ENCODE measurements around the gene MTHFD1L. TPM values are rescaled to one million over a fixed set of nuclear protein-coding genes. Genes with fewer than 3 reads are reported as not detected.

MTHFD1L gene
- total and polyA plus RNA-seq, 2 donors (not counting 3 experiments of a cell fraction or from before 2014, with no cell fraction given) = 40.2 to 120 TPM

GRCh38 chr6:151118461-151119123, 253.1 kb downstream of the MTHFD1L start:
- CTCF ChIA-PET = interaction anchor here (1.0 to 1.1 kb wide), 2 partner anchors 205 to 227 kb away, joined by 3 read pairs; no protein-coding TSS in a partner anchor
- POLR2A ChIA-PET = no interaction called here
- Histone ChIP-seq H2AFZ (ENCODE audit: low read depth, low read length) (no peak overlapping the region), H3K4me3 (replicated peaks in 1 of 3; ENCODE audit: insufficient read depth in 1 of 3, low read depth in 1 of 3, low read length in 3 of 3) (no peak overlapping the region), H3K9me1 (replicated peaks; ENCODE audit: control insufficient read depth, extremely low read depth, insufficient read depth, low read length) (no peaks in the 10 kb centered on the region), H4K20me1 (replicated peaks; ENCODE audit: control insufficient read depth, extremely low read depth, insufficient read depth, low read length) (no peaks in the 10 kb centered on the region), H3K4me1 (ENCODE audit: control insufficient read depth, extremely low read depth, insufficient read depth, low read length) (no peaks in the 10 kb centered on the region), H3K36me3 (ENCODE audit: control insufficient read depth in 2 of 2, extremely low read depth in 1 of 2, insufficient read depth in 2 of 2, low read length in 2 of 2) (no peaks in the 10 kb centered on the region), H3K79me2 (ENCODE audit: control insufficient read depth, insufficient read depth, low read length) (no peaks in the 10 kb centered on the region), H3K4me2 (ENCODE audit: insufficient read depth, low read length) (no peak overlapping the region), H3K27me3 (ENCODE audit: control insufficient read depth in 2 of 2, insufficient read depth in 2 of 2, low read length in 2 of 2) (no peaks in the 10 kb centered on the region), H3K9ac (replicated peaks; ENCODE audit: extremely low read depth, insufficient read depth, low read length) (no peak overlapping the region), H3K9me3 (replicated peaks; ENCODE audit: control insufficient read depth, insufficient read depth, low read length) (no peaks in the 10 kb centered on the region), H3K27ac (ENCODE audit: insufficient read depth, low read depth, low read length) (no peak overlapping the region)
- FAIRE-seq (no peak), DNase-seq (ENCODE audit: low read depth, low spot score) (no peak)
- dilution Hi-C loops (cut with MboI; ENCODE audit: extremely low pct_ligation_motif_present, low sequenced_read_pairs) (no loop called here), intact Hi-C loops (cut with micrococcal nuclease) (no loop called here)
- no TSS peak for BruUV-seq (replicated peaks)
- TF ChIP-seq EZH2 (IDR thresholded peaks at IDR 0.05; ENCODE audit: borderline replicate concordance, low read depth, low read length, severe bottlenecking) (no peak), JUN (IDR thresholded peaks at IDR 0.05; ENCODE audit: borderline replicate concordance, insufficient read depth, insufficient read length, low read depth) (no peak), MYC (IDR thresholded peaks at IDR 0.05; ENCODE audit: low read depth, low read length) (no peak), POLR2A (IDR thresholded peaks at IDR 0.05; ENCODE audit: low read depth, low read length) (no peak), GATA2 (IDR thresholded peaks at IDR 0.05; ENCODE audit: insufficient read depth, insufficient read length, low read depth, low read length) (no peak), POLR2AphosphoS5 (IDR thresholded peaks at IDR 0.05; ENCODE audit: insufficient read depth, low read depth, low read length) (no peak), FOS (IDR thresholded peaks at IDR 0.05; ENCODE audit: borderline replicate concordance, insufficient read depth, low read length) (no peak)
- TF ChIP-seq, protein P1, sequence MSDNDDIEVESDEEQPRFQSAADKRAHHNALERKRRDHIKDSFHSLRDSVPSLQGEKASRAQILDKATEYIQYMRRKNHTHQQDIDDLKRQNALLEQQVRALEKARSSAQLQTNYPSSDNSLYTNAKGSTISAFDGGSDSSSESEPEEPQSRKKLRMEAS (IDR thresholded peaks at IDR 0.05; ENCODE audit: insufficient read depth, insufficient read length) = no peak
- TF ChIP-seq, protein P2, sequence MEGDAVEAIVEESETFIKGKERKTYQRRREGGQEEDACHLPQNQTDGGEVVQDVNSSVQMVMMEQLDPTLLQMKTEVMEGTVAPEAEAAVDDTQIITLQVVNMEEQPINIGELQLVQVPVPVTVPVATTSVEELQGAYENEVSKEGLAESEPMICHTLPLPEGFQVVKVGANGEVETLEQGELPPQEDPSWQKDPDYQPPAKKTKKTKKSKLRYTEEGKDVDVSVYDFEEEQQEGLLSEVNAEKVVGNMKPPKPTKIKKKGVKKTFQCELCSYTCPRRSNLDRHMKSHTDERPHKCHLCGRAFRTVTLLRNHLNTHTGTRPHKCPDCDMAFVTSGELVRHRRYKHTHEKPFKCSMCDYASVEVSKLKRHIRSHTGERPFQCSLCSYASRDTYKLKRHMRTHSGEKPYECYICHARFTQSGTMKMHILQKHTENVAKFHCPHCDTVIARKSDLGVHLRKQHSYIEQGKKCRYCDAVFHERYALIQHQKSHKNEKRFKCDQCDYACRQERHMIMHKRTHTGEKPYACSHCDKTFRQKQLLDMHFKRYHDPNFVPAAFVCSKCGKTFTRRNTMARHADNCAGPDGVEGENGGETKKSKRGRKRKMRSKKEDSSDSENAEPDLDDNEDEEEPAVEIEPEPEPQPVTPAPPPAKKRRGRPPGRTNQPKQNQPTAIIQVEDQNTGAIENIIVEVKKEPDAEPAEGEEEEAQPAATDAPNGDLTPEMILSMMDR (IDR thresholded peaks at IDR 0.05; ENCODE audit: extremely low read depth in 1 of 2, insufficient read depth in 1 of 2, low read depth in 1 of 2, low read length in 2 of 2) = no peak
